Ovary (tissue), 9 donors: ENCODE measurements around the gene UNC5A. TPM values are rescaled to one million over a fixed set of nuclear protein-coding genes. Genes with fewer than 3 reads are reported as not detected.

Source experiments
- DNase-seq, 5 donors: peaks; one replicate each; pipeline ENCODE4 v3.0.0-alpha.2; 2019 to 2020
- H3K27ac ChIP-seq, 2 donors: fragments of 200-600 bp; one replicate each; pipeline versions ENCODE4 v1.5.1 to v1.8.0; 2019 to 2022
- H3K27me3 ChIP-seq: fragments of 200-600 bp; one replicate; pipeline ENCODE4 v1.8.0; 2022
- H3K36me3 ChIP-seq: fragments of 200-600 bp; sonication (generic); one replicate; pipeline ENCODE4 v1.5.1; 2019
- H3K4me1 ChIP-seq: one replicate; pipeline ENCODE4 v1.8.1; 2013; ENCODE audit warnings: mild to moderate bottlenecking, moderate library complexity; ENCODE audit not compliant: insufficient read depth
- H3K4me3 ChIP-seq: fragments of 200-600 bp; sonication (generic); one replicate; pipeline ENCODE4 v1.5.1; 2017
- H3K9me3 ChIP-seq, 2 donors: fragments of 200-600 bp in 1 of 2; sonication (generic) in 1 of 2; one replicate each; pipeline versions ENCODE4 v1.5.1 to v1.8.1; 2013 to 2019; ENCODE audit warnings: mild to moderate bottlenecking in 1 of 2, moderate library complexity in 1 of 2
- CTCF ChIP-seq, 3 donors: fragments of 450-650 bp in 2 of 3; fragments of 200-600 bp in 1 of 3; IDR thresholded peaks; one replicate each; pipeline versions ENCODE4 v1.5.1 to v1.8.0; 2016 to 2022; ENCODE audit warnings: antibody characterized with exemption in 3 of 3, mild to moderate bottlenecking in 1 of 3
- EP300 ChIP-seq: sonication (generic); formaldehyde crosslinking; IDR thresholded peaks from one replicate; pipeline ENCODE4 v1.6.1; 2017; ENCODE audit warnings: antibody characterized with exemption
- POLR2A ChIP-seq: fragments of 450-650 bp; IDR thresholded peaks from one replicate; pipeline ENCODE4 v1.6.1; 2017; ENCODE audit warnings: antibody characterized with exemption, mild to moderate bottlenecking, moderate library complexity
- WGBS, 3 donors: extraction: QIAGEN DNeasy Blood & Tissue Kit in 1 of 3; methylation state at CpG; one replicate each; pipeline versions ENCODE4 v1.1.5 to v1.1.7; 2013 to 2017; 5-methylcytosine and 5-hydroxymethylcytosine counted together
- intact Hi-C, 4 donors: fragments of 100-400 bp; cut with DNase I; formaldehyde crosslinking; loops; one replicate each; pipeline versions ENCODE4 v1.11.0 to v1.15.1; 2022 to 2023
- polyA plus RNA-seq, 2 donors: library from polyadenylated mRNA; stranded (reverse); fragments of 200-250 nt in 1 of 2; fragments of 350-450 nt in 1 of 2; fragmentation: Illumina TruSeq in 1 of 2; extraction: RNeasy Lipid Tissue Mini Kit (QIAGEN cat#74804) in 1 of 2; gene quantifications; one replicate each; pipeline ENCODE4 v1.2.3, GENCODE V29; 2013 to 2014
- total RNA-seq, 7 donors: library from RNA; depleted of rRNA in 2 of 7; stranded (reverse); fragments of >200 nt in 2 of 7; fragmentation: NEBNext Ultra II Directional in 3 of 7; extraction: Animal tissue kit (Norgen Biotek cat#: 25700) in 3 of 7; gene quantifications; one replicate each; pipeline versions ENCODE4 v1.1.0 to v1.2.4, GENCODE V29; 2016 to 2023
- donor health status: DM: no; HTN: no; CAD: no; lungs with moderate emphysema.
- donor health status: DM: no; HTN: no; CAD: no.
- donor health status: Bipolar disorder and iron deficiency.
- donor health status: DM: yes; HTN: yes; CAD: no.
- donor health status: DM: no; HTN: no; CAD: no.
- donor health status: DM: yes; HTN: yes; CAD: no.

UNC5A gene
- total and polyA plus RNA-seq, 9 donors = 0.08 to 0.82 (median 0.26) TPM; not detected in 1

DNA sequence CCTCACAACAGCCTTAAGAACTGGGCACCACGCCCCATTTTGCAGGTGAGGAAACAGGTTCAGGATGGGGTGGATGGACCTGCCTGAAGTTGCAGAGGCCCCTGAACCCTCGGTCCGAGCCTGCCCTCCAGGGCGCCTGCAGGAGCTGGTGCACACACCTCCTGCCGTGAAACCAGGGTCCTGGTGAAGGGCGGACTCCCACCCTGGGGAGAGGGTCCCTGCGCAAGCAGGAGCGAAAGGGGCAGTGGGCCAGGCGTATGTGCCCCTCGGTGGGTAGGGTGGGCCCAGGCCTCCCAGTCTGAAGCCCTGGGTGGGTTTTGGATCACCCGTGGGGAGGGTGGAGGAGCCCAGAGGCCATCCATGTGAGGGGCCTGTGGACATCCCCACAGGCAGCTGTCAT, 50.9 kb downstream of the UNC5A start:
- H3K4me1 ChIP-seq = no peaks in the 10 kb centered on the region
- WGBS, 3 donors = 83 to 90% (median 89%) methylated on average over 11 of the region's 11 CpGs
- H3K36me3 ChIP-seq = no peaks in the 10 kb centered on the region
- TF ChIP-seq POLR2A (no peak), EP300 (no peak), CTCF (IDR thresholded peaks at IDR 0.05) (no peak)
- H3K9me3 ChIP-seq = no peaks in the 10 kb centered on the region
- H3K4me3 ChIP-seq = no peak overlapping the region
- DNase-seq = no peak
- H3K27me3 ChIP-seq = no peaks in the 10 kb centered on the region
- H3K27ac ChIP-seq = no peak overlapping the region
- intact Hi-C loops = no loop called here

- intact Hi-C loops = no loop called here
- no peak overlapping the region for H3K27ac ChIP-seq
- 33 to 46% (median 44%) methylated on average over 20 to 28 of the region's 28 CpGs for WGBS, 3 donors
- DNase-seq = no peak
- TF ChIP-seq EP300 (no peak), CTCF (IDR thresholded peaks at IDR 0.05) (no peak), POLR2A (no peak)
- no peaks in the 10 kb centered on the region for H3K27me3 ChIP-seq
- no peaks in the 10 kb centered on the region for H3K4me1 ChIP-seq
- no peaks in the 10 kb centered on the region for H3K36me3 ChIP-seq
- no peaks in the 10 kb centered on the region for H3K9me3 ChIP-seq
- no peak overlapping the region for H3K4me3 ChIP-seq
These were observed 52.1 kb downstream of the UNC5A start for GRCh38 chr5:176862330-176862995.

DNA sequence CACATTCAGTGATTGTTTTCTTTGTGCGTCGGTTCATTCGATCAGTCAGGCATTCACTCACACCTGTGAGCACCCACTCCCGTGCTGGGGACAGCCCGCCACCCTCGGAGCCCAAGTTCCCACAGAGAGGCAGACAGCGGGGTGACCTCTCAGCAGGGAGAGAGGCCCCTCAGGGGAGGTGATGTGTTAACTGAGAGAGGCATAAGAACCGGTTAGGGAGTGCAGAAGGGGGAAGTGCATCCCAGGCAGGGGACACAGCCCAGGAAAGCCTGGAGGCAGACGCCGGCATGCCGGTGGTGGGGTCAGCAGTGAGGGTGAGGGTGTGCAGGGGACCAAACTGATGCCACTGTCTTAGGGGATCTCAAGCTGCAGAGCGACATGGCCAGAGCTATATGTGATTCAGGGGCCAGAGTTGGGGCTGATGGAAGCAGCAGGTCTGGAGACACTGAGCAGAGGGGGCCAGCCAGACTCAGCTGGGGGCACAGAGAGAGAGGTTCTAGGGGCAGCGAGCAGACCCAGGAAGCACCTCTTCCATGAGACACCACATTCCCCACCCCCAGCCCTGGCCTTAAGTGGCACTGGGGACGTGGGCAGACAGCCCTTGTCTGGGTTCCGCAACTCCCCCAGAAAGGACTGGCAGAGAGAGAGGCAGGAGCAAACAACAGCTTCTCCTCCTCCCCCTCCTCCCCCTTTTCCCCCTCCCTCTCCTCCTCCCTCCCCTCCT, 52.8 kb downstream of the UNC5A start:
- H3K36me3 ChIP-seq = no peaks in the 10 kb centered on the region
- no peaks in the 10 kb centered on the region for H3K4me1 ChIP-seq
- no peak for DNase-seq
- WGBS, 3 donors = 9 to 12% (median 11%) methylated on average over 15 of the region's 15 CpGs
- H3K9me3 ChIP-seq = no peaks in the 10 kb centered on the region
- no peak for TF ChIP-seq CTCF (IDR thresholded peaks at IDR 0.05)
- no peaks in the 10 kb centered on the region for H3K27me3 ChIP-seq
- H3K4me3 ChIP-seq = no peak overlapping the region
- intact Hi-C loops = no loop called here
- no peak overlapping the region for H3K27ac ChIP-seq

DNA sequence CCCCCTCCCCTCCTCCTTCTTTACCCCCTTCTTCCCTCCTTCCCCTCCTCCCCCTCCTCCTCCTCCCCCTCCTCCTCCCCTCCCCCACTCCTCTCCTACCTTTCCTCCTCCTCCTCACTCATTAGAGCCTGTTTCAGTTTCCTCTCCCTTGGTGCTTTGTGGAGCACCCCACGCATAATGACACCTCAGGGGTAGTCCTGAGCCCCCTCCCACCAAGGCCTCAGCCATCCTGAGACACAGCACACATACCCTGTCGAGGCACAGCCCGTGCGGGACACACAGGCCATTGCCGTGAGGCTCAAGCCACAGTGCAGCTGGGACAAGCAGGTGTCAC, 53.4 kb downstream of the UNC5A start:
- Histone ChIP-seq H3K27me3 (no peaks in the 10 kb centered on the region), H3K4me3 (no peak overlapping the region), H3K36me3 (no peaks in the 10 kb centered on the region), H3K27ac (no peak overlapping the region), H3K4me1 (no peaks in the 10 kb centered on the region), H3K9me3 (no peaks in the 10 kb centered on the region)
- WGBS, 3 donors = 18 to 51% (median 24%) methylated on average over 5 of the region's 5 CpGs
- intact Hi-C loops = no loop called here
- DNase-seq = no peak
- TF ChIP-seq EP300 (no peak), POLR2A (no peak), CTCF (IDR thresholded peaks at IDR 0.05) (no peak)
